Activated T-cell treated with anti-CD3 and anti-CD28 coated beads, Interleukin-2, amount 50 U/mL, for 48 hours (primary cell): ENCODE results near the gene FOXA3.

Source experiments
- DNase-seq, 2 experiments: peaks; one replicate each; pipeline ENCODE4 v3.0.0-alpha.2; 2020

FOXA3 gene

DNA sequence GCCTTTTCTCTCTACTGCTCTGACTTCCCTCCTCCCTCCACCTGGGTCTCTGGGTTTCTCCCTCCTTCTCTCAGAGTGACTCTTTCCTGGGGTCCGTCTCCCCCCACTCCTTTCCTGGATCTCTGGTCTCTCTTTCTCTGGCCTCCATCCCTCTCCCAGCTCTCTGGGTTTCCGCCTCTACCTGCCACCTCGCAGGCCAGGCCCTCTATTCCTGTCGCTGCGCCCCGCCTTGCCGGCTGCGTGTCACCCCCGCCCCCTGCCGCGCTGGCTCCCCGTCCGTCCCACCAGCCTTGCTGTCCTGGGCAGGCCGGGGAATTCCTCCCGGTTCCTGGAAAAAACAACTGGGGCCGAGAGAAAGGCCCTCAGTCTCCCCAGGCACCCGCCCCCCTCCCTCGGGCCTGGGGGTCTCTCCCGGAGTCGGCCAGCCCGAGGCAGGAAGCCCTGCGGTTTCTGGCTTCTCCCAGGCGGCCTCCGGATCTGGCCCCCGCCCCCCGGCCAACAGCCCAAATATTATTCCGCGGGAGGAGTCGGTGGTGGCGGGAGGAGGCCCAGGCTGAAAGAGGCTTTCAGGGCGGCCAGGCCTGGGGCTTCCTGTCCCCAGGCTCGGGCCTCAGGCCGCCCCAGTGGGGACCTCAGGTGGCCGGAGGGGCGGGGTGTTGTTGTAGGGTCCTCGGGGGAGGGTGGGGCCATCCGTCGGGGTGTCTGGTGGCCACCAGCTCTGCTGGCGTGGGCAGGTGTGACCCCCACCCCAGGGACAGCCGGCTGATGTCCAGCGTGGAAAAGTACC lies 12.5 kb downstream of the FOXA3 start:
- peak; percentile 64 to 68 for DNase-seq

DNA sequence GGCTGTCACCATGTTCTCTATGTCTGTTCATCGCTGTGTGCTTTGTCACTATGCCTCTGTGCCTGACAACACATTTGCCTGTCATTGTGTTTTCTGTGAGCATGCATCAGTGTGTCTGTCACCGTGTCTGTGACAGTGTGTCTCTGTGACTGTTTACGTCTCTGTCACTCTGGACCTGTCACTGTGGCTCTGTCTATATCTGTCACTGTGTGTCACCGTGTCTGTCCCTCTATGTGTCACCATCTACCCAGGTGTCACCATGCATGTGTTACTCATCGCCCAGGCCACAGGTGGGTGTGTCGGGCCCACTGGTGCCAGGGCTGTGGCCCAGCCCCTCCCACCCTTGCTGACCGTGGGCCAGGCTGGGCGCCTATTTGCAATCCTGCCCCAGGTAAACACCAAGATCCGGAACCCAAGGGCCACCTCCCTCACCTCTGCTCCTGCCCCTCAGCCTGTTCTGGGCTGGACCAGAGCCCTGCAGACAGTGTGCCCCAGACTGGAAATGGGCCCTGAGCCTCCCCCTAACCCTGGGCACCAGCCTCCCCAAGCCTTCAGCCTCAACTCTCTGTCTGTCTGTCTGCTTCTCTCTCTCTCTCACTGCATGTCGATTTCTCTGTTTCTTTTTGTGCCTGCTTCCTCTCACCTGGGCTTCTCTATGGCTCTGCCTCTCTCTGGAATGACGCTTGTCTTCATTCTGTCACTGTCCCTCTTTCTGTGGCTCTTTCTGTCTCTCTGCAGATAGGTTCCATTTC lies 14.1 kb downstream of the FOXA3 start:
- peak; percentile 33 to 56 for DNase-seq

DNA sequence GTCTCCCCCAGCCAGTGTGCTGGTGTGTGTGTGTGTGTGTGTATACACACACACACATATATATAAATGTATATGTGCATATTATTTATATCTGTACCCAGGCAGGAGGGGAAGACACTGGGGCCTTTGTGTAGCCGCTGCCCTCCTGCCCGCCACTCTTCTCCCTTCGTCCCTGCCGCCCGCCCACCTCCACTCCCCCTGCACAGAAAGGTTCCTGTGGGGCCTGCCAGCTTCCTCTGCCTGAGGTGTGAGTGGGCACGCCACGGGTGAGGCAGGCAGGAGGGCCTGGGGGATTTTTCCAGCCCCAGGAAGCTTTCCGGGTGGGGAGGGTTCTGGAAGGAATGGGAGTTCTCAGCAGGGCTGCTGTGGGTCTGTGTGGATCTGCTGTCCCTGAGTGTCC lies 14.9 kb downstream of the FOXA3 start:
- no peak for DNase-seq

- no peak for DNase-seq
Measured at GRCh38 chr19:45879971-45880370, 15.8 kb downstream of the FOXA3 start.

DNA sequence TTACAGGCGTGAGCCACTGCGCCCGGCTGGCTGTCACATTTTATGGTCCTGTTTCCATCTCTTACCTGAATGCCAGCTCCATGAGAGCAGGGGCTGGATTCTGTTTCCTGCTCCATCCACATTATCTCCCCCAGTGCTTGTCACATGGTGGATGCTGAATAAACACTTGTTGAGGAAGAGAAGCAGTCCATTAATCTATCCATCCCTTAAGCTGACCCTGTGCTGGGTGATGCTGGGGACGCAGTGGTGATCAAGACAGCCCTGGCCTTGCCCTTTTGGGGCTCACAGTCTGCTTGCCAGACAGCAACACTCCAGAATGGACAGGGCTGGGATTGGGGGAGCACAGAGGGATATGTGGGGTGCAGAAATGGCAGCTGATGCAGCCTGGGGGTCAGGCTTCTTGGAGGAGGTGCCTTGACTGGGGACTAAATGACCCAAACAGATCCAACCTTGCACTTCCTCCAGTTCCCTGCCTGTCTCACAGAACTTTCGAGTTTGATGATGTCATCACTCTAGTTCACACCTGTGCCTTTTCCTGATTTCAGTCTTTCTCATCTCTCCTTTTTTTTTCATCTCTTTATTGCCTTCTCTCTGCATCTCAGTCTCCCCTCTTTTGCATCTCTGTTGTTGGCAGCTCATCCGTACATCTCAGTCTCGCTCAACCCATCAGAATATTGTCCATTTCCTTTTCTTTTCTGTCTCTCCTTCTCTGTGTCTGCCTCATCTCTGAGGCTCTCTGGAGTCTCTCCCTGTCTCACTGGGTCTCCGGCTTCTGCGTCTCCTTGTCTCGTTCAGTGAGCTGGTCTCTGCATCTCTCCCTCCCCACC lies 17.2 kb downstream of the FOXA3 start:
- no peak for DNase-seq

GRCh38 chr19:45881909-45882528 lies 17.9 kb downstream of the FOXA3 start:
- DNase-seq, result no peak

DNA sequence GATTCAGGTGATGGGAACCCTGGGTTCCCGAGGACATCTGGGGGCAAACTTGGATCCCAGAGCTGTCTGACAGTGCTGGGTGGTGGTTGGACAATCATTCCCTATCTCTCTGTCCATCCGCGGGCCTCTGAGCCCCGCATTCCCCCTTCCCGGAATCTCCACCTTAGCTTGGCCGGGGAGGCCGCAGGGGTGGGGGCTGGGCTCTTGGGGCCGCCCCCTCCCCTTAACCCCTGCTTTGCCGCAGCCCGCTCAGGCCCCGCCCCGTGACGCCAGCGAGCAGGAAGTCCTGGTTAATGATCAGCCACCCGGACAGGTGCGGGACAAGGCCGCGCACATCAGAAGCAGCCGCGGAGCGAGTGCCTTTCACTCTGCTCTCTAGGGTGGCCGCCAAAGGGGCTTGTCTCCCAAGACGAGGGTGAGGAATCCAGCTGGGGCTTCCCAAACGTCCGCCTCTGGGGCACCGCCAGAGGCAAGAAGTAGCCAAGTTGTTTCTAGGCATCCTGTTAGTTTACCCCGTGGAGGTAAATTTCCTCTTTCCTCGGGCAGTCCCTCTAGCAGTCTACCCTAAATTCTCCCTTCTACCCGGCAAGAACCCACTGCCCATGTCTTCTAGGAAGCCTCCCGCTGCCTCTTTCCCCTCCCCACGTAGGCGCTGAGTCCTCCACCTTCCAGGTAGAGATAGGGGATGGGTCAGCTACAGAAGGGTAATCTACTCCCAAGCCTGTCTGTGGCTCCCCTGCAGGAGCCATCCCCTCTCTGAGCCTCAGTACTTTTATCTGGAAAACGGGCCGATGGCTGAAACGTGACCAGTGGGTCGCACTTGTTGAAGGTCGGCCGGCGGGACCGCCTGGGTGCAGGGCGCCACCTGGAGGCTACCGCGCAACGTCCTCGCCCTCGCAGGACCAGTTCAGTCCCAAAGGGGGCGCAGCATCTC lies 18.8 kb downstream of the FOXA3 start:
- DNase-seq, result peak; percentile 95

DNA sequence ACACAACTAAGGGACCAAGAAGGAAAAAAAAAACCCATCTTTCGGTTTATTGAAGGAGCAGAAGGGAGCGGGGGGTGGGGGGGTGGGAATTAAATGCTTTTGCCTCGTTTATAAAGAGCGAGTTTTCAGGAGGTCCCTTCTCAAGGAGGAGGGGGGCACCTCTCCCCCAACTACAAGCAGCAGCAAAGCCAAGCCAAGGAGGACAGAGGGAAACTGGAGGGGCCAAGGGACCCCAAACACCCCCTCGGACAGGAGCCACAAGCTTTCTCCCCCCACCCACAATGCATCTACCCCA lies 19.4 kb downstream of the FOXA3 start:
- no peak for DNase-seq

- peak in 1 of 2 experiments; percentile 32 for DNase-seq
Measured at GRCh38 chr19:45883881-45884681, 20.0 kb downstream of the FOXA3 start.

DNA sequence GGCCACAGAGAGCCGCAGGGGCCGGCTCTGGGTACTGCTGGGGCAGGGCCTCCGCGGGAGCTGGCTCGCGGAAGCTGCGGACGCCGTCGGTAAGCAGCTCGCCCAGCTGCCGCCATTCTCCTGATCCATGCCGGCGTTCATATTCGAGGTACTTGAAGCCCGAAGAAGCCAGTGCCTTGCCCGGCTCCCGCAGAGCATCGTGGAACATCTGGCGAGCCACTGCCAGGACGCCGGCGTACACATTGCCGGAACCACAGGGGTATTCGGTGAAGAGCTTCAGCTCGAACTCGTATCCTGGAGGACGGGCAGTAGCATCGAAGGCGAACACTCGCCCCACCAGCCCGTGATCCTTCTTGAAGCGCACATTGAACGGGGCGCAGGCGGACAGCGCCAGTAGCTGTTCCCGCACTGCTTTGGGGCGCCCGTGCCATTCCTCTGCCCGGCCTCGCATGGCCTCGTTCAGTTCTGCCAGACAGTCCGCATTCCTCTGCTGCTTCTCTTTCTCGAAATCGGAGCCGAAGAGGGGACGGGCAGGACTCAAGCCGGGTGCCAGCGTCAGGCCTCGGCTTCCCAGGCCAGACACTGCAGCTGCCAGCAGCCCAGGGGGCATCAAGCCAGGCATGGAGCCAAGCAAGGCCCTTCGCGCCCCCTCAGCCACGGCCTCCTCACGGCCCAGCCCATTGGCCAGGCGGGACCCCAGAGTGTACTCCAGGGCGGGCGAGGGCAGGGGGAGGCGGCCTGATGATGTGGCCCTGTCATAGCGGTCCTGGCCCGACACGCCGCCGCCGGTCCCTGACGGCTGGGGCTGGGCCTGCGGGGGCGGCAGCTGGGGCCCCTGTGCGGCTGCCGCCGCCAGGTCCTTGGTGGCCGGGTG lies 20.8 kb downstream of the FOXA3 start:
- DNase-seq, result peak in 1 of 2 experiments; percentile 62

GRCh38 chr19:45885556-45886426 lies 21.7 kb downstream of the FOXA3 start, which contains the start of gene IRF2BP1:
TSS of gene IRF2BP1 (minus strand) at chr19:45886141. CDS start at chr19:45885774, 367 bp downstream.
- peak; percentile 90 to 92 for DNase-seq

- DNase-seq, result peak; percentile 93 to 94
Measured at GRCh38 chr19:45886427-45887199, 22.5 kb downstream of the FOXA3 start.

- peak in 1 of 2 experiments; percentile 38 for DNase-seq
Measured at GRCh38 chr19:45887200-45887710, 23.1 kb downstream of the FOXA3 start.

GRCh38 chr19:45889210-45889885 lies 25.2 kb downstream of the FOXA3 start:
- no peak for DNase-seq

- DNase-seq, result no peak
Measured at GRCh38 chr19:45890877-45891276, 26.8 kb downstream of the FOXA3 start.

DNA sequence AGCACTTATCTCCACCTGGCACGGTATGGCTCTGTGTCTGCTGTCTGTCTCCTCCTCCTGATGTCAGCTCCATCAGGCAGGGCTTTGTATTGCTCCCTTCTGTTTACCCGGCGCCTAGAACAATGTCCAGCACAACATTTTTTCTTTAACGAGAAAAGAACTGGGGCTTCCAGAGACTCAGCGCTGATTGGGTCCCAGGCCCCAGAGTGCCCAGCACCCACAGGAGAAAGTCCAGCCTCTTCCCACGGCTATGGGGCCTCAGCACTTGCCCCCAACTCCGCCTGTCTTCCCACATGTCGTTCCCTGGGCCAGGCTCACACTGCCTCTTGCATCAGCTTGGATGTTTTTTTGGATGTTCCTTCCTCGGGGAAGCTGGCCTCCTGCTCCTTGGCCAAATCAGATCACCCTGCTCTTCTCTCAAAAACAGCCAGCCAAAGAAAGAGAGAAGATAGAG lies 31.4 kb downstream of the FOXA3 start:
- DNase-seq, result no peak
